NCI-H748 (cell line): ENCODE results near the gene C1QTNF12.

ENCODE experiments used
- DNase-seq: peaks from one replicate; lab custom pipeline; 2025; ENCODE audit not compliant: unreplicated experiment; lab: John Stamatoyannopoulos, UW

Gene C1QTNF12

GRCh38 chr1:1241588-1242219 is 4.8 kb downstream of the C1QTNF12 start:
- no peak for DNase-seq

DNA sequence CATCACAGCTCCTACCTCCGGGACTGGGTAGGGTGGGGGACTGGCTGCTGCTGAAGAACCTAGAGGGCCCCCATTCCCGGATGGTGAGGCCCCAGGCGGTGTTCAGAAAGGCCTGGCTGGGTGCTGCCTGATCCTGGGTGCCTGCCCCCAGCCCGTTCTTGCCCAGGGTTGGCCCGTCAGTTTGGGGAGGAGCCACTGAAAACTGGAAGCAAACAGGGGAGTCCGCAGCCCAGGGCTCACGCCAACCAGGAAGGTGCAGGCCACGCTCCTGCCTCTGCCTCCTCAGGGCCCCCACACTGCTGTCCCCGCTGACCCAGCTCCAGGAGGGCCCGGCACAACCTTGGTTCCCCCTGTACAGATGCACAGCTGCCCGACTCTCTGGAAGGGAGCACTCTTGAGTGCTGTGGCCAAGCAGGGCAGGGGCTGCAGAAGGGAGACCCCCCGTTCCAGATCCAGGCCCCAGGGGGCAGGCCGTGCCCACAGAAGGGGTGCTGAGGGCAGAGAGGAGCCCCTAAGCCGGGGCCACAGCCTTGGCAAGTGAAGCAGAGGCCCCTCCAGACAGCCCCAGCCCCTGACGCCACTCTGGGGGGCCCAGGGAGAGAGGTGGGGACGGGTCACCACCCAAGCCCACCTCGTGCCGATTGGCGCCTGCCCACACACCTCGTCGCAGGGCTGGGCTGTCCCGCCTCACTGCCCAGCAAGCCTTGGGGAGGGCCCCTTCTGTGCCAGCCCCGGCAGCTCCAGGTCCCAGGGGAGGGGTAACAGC is 5.5 kb downstream of the C1QTNF12 start:
- no peak for DNase-seq

- no peak for DNase-seq
These were observed 6.2 kb downstream of the C1QTNF12 start for GRCh38 chr1:1240348-1240732.

- no peak for DNase-seq
These were observed 6.7 kb downstream of the C1QTNF12 start for GRCh38 chr1:1239614-1240347.

- no peak for DNase-seq
These were observed 7.3 kb downstream of the C1QTNF12 start for GRCh38 chr1:1239227-1239613.

- DNase-seq, result no peak
These were observed 7.8 kb downstream of the C1QTNF12 start for GRCh38 chr1:1238702-1239178.

GRCh38 chr1:1237874-1238701 is 8.4 kb downstream of the C1QTNF12 start:
- peak; percentile 14 for DNase-seq

- DNase-seq, result no peak
These were observed 9.3 kb downstream of the C1QTNF12 start for GRCh38 chr1:1236945-1237873.

- no peak for DNase-seq
These were observed 10.3 kb downstream of the C1QTNF12 start for GRCh38 chr1:1236176-1236763.

GRCh38 chr1:1235016-1235744 is 11.3 kb downstream of the C1QTNF12 start:
- DNase-seq, result no peak

DNA sequence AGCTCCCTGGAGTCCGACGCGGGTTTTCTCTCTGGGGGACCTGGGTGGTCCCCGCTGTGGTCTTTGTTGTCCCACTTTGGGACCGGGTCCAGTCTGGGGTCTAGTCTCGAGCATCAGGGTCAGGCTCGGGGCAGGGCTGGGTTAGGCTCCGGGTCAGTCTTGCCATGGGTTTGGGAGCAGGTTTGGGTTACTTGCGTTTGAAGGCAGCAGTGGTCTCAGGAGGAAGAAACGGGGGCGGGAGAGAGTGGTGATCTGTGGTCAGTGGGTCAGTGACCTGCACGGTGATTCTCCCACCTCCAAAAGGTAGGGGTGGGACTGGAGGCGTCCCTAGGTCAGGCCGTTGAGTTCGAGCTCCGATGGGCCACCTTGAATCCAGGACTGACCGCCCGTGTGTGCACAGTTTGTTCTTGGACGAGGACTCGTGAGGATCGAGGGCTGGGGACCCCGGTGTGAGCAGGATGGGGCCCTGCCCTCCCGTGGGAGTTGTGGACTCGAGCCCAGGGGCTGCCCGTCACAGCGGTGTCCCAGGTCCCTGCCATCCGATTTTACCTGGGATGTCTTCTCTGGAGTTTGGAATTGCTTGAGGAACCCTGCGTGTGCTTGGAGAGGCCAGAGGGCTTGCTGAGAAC is 12.2 kb downstream of the C1QTNF12 start:
- DNase-seq, result no peak

DNA sequence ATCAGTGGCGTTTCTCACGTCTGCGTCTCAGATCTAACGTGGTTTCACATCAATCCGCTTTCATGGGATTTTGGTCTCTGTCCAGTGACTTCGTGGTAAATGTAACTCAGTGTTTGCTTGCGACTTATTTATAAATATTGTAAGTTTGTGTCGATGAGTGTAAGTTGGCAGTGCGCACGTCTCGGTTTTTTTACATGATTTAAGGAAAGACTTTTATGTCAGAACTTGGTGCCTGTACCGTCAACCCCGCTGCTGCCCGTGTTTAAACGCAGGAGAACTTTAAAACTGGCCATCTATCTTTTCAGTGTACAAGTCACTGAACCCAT is 13.0 kb downstream of the C1QTNF12 start:
- no peak for DNase-seq

DNA sequence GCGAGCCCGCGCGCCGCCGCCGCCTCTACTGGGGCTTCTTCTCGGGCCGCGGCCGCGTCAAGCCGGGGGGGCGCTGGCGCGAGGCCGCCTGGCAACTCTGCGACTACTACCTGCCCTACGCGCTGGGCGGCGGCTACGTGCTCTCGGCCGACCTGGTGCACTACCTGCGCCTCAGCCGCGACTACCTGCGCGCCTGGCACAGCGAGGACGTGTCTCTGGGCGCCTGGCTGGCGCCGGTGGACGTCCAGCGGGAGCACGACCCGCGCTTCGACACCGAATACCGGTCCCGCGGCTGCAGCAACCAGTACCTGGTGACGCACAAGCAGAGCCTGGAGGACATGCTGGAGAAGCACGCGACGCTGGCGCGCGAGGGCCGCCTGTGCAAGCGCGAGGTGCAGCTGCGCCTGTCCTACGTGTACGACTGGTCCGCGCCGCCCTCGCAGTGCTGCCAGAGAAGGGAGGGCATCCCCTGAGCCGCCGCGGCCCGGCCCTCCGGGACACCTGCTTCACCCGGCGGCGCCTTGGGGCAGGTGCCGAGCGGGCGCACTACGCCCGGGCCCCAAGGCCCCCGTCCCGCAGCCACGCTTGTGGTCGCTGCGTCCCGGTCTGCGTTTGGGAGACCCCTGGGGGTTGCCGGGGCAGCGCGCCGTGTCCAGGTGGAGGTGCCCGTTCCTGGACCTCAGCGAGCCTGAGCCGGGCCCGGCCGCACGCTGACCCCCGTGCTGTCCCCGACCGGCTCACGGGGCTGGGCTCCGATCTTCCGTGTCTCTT is 13.5 kb downstream of the C1QTNF12 start:
- no peak for DNase-seq

DNA sequence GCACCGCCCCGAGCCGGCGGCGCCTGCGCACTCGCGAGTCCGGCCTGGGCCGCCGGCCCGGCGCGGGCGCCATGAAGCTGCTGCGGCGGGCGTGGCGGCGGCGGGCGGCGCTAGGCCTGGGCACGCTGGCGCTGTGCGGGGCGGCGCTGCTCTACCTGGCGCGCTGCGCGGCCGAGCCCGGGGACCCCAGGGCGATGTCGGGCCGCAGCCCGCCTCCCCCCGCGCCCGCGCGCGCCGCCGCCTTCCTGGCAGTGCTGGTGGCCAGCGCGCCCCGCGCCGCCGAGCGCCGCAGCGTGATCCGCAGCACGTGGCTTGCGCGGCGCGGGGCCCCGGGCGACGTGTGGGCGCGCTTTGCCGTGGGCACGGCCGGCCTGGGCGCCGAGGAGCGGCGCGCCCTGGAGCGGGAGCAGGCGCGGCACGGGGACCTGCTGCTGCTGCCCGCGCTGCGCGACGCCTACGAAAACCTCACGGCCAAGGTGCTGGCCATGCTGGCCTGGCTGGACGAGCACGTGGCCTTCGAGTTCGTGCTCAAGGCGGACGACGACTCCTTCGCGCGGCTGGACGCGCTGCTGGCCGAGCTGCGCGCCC is 14.2 kb downstream of the C1QTNF12 start, which contains the start of gene B3GALT6:
B3GALT6 (plus strand) TSS at position 30 of the 588 bp plus-strand sequence; CDS start at position 72, 42 bp downstream.
- DNase-seq, result no peak

DNA sequence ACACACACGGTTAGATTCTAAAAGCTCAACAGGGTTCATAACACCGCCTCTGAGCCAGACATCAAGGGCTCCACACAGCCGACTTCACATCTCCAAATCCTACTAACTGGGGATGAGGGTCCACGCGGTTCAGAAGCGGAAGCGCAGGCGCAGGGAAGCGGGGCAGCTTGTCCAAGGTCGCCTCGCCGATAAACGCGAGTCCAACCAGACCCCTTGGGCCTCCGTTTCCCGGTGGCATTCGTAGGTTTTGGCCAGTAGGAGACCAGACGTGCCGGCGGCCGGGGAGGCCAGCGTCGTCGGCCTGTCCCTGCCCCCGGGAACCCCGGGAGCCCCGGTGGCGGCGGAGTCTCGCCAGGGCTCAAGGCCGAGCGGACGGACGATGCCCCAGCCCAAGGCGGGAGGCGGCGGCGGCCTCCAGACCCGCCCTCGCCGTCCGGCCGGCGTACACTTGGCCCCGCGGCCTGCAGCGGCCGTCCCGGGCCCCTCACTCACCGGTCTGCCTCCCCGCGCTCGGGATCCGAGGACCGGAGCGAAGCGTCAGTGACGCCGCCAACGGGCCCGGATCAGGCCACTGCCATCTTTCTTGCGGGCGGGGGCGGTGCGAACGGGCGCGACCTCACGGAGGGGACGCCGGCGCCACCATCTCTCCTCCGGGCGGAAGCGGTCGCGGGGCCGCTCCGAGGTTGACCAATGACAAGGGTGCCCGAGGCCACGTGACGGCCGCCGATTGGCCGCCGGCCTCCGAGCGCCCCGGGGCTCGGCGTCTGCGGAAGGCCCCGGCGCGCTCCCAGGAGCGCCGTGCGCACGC is 14.9 kb downstream of the C1QTNF12 start, which contains the start of gene SDF4:
SDF4 (minus strand) TSS at position 602 of the 808 bp plus-strand sequence. CDS start 3,229 bp downstream, outside the sequence.
- DNase-seq, result peak; percentile 95

DNA sequence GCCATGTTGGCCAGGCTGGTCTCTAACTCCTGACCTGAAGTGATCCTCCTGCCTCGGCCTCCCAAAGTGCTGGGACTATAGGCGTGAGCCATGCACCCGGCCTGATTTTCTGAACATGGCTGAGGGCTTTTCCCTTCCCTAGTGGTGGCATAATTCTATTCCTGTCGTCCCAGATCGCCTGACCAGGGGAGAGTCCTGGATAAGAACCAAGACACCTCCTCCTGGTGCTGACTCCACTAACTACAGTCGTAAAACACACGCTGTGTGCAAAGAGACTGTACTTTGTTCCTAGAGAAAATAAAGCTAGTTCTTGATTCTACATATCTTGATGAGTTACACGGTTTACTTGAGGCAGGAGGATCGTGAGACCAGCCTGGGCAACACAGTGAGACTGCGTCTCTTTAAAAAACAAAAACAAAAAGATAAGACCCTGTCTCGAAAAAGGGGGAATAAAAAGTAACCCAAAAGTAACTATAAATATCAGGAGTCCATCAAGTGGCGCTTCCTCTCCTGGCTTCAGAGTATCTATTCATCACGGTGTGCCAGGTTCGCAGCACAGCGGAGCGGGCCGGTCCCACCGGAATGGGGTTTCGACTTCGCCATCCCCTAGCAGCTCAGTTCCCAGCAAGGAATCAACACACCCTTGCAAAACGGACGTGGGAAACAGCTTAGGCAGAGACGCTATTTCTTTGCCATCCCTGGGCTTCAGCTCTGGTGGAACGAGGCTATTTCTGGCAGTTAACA is 15.7 kb downstream of the C1QTNF12 start:
- peak; percentile 38 for DNase-seq
